GM21737 (cell line): ENCODE results near the gene PRMT7.

ENCODE experiments used
- ATAC-seq: cut with Tn5 transposase; IDR thresholded peaks from one replicate; pipeline ENCODE4 v1.9.1; 2021; ENCODE audit warnings: mild to moderate bottlenecking, moderate library complexity; ENCODE audit not compliant: unreplicated experiment

Gene PRMT7

DNA sequence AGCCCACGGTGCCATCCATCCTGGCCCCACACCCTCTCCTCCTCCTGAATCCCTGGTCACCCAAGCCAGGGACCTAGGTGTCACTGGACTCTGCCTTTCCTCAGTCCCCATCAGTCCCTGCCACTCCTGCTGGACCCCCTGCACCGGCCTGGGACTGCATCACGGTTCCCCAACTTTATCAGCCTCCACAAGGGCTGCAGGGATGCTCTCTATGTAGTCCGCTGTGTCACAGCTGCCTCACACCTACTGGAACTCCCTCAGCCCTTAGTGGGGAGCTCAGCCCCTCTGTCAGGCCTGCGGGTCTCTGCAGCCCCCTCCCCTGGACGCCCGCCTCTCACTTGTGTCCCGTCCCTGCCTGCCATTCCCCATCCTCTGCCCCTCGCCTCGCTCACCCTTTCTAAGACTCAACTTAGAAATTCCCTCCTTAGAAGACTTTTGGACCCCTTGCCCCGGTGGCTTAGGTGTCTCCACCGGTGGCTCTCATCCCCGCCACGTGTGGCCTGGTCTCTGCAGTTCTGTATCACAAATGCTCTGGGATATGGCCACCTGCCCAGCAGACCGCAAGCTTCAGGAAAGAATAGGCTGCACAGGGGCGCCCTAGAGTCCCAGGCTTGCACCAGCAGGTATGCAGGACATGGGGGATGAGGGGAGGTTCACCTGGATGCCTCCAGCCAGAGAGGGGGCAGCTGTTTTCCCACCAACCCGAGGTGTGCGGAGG, 62.9 kb downstream of the PRMT7 start:
- no peak for ATAC-seq

DNA sequence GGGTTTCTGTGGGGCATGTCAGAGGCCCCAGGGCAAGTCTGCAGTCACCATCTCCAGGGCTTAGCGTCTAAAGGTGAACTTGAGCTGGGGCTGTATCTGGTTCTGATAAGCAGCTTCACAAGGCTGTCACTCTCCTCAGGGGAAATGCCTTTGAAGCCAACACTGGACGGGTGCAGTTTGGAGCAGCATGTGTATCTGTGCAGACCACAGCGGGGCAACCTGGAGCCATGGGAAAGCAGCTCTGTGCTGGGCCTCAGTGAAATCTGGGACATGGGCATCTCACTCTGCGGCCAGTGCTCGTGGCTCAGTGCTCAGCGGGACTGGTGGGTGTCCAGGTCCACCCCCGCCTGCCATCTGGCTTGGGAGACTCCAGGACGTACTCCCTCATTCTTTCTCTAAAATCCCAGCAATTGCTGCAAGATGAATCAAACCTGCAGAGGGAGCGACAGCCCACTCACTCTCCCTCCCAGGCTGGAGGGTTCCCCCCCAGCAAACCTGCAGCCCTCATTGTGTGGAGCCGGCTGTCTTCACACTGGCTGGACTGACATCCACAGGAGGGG, 63.5 kb downstream of the PRMT7 start:
- ATAC-seq: no peak

GRCh38 chr16:68374961-68375660, 64.3 kb downstream of the PRMT7 start:
- ATAC-seq: no peak

DNA sequence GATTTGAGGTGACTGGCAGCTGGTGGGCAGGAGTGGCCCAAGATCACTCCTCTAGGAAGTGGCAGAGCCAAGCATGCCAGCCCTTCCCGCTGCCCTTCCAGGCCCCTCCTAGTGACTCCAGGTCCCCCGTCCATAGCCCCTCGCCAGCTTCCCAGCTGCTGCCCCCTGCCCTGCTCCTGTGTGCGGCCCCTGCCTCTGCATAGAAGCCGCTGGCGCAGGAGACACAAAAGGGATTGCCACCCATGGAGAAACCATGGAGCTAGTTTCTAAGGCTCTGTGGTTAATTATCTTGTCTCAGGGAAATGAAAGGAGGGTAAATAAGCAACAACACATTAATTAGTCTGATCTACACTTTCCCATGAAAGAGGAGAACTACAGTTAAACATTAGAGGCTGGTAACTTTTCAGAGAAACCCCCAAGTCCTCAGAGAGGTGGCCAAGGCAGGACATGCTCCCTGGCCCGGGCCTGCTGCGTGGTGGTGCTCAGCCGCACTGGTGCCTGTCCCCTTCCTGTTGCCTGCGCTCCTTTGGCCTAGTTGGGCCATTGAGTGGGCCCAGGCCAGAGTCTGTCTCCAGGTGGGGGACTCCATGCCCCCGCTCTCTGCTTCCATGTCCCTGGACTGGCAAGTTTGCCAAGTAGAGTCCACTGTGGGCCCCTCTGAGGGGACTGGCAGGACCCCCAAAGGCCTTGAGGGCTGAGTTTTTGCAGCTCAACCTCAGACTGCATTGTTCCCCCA, 65.2 kb downstream of the PRMT7 start:
- no peak for ATAC-seq

DNA sequence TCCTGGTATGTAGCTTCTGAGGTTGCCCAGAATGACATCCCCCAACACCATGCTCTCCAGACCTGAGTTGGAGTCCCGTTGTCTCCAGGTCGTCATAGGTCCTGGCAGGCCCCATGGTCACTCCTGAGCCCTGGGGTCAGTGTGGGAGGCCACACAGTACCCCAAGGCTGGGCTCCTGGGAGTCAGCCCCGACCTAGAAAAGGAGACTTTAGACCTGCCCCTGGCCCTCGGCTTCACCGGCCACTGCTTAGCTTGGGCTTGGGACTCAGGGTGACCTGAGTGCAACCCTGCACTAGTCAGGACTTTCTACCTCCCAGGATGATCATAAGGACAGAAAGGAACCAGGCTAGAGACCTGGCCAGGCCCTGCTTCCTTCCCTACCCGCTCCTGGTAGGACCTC, 65.8 kb downstream of the PRMT7 start:
- no peak for ATAC-seq

DNA sequence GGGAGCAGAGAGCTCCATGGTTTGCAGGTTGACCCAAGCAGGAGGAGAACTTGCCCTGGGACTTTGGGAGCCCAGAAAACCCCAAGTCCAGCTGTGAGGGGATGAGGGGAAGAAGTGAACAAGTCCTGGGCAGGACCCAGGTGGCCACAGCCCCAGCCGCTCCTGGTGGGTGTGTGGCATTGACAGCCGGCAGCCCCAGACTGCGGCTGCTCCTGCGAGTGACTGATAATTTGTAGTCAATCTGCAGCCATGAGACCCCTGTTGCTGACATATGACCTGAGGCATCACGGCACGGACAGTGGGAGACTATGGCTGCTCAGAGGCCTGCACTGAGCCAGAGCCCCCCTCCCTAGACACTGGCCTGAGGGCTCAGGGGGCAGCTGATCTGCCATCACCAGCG, 66.4 kb downstream of the PRMT7 start:
- no peak for ATAC-seq

DNA sequence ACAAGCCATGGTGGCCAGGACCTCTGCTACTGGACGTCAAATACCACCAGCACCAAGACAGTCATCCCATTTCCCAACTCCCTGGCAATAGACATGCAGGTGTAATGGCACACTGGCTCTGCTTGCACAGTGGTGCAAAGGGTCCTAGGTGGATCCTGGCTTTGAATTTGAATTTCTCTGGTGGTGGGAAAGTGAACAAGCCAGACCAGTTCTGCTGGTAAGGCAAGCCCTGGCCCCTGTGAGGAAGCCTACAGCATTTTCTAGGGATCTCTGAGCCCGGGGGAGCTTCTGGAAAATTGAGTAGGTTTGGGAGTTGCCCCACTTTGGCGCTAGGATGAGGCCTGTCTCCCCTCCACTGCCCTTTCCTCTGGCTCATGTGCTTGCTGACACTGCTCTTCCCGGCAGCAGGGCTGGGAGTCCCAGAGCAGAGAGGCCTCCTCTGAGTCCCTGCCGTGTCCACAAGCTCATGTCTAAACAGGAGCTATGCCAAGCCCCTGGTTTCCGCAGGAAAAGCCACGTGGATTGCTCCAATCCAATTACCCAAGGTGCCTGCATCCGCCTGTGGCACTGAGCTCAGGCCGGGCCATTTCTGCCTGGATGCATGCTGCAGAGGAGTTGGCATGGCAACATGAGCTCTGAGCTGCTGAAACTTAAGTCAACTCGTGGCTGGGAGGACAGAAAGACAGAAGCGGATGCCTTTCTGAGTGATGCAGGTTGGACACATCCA, 67.0 kb downstream of the PRMT7 start:
- ATAC-seq: no peak

DNA sequence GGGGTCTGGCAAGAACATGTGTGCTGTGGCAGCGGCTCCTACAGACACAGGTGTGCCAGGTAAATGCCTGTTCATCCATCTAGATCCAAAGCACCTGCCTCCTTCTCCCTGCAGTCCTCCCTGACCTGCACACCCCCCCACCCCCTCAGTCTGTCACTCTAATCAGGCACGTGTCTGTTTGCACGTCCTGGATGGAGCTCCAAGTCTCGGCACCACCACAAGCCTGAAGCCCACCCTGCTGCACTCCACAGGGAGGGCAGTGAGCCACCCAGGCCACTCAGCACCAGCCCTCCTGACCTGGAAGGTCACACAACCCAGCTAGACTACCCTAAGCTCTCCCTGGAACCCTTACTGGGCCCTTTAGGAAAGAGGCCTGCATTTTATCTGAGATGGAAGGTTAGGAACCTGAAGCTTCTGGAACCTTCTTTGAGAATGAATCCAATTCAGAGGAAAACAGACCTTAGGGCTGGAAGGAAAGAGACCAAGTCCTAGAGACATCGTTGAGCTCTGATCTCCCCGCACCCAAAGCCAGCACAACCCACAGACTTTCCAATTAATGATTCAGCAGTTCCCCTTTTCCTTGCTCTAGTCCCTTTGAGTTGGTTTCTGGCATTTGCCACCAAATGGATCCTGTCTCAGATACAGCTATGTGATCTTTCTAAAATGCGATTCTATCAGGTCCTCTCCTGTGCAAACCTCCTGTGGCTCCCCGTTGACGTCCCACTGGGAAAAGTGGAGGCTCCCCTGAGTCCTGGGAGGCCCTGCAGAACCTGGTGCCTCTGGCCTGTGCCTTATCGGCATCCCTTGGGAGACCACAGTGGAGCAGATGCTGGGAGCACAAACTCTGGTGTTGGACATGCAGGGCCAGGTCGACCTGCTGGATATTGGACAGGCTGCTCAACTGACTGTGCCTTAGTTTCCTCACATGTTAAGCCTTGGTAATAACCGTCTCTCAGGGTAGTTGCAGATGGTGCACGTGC, 67.9 kb downstream of the PRMT7 start:
- ATAC-seq: no peak

- no peak for ATAC-seq
Measured at GRCh38 chr16:68379472-68380347, 68.9 kb downstream of the PRMT7 start.

DNA sequence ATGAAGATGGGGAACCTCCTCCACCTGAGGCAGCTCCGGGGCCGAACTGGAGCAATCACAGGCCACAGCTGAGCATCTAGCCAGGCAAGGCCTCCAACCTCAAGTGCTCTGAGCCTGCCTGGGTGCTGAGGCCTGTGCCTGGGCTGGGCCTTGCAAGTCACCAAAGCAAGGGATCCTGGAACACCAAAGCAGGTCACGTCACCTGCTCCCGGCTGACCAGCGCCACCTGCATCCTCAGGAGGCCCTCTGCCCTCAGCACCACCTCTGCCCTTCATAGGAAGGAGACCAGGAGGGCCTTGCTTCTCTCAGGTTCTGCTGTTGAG, 69.5 kb downstream of the PRMT7 start:
- ATAC-seq: no peak

DNA sequence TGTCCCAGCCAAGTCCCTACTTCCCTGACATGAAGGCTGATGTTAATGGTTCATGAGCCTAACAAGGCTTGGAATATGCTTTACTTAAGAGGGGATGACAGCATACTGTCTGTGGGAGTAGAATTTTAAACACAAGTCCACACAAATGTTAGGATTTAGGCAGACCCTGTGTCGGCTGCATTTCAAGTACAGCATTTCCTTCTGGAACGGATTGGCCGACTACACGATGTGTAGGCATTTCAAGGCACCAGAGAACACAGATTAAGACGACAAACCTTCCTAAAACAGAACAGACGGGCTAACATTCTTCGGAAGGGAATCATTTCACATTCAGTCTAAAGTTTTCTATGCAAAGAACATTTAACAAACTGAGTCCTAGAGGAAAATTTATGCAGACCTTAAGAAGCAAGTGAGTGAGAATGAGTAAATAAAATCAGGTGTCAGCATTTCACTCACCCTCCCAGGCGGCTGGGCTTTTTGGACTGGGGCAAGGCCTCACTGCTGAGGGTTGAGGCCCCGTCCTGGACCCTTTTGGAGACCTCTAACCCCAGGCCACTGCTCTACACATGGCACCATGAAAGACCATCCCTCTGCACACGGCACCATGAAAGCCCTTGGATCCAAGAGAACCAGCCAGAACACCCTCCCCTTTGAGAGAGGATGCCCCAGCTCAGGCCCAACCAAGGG, 70.0 kb downstream of the PRMT7 start:
- no peak for ATAC-seq

DNA sequence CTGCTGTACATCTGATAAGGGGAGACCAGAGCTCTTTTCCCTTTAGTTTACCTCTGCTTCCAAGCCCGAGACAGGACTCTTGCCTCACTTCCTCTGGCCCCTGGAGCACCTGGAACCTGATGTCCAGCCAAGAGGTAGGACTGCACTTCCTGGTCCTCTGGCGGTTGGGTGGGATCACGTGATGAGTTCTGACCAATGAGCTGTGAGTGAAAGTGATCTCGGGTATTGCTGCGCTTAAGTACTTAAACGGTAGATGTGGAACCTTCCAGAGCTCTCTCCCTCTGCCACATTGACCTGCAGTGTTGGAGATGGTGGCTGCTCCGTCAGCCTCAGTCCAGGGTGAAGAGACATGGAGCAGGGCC, 70.5 kb downstream of the PRMT7 start:
- no peak for ATAC-seq

- ATAC-seq: no peak
Measured at GRCh38 chr16:68382296-68382718, 71.5 kb downstream of the PRMT7 start.

DNA sequence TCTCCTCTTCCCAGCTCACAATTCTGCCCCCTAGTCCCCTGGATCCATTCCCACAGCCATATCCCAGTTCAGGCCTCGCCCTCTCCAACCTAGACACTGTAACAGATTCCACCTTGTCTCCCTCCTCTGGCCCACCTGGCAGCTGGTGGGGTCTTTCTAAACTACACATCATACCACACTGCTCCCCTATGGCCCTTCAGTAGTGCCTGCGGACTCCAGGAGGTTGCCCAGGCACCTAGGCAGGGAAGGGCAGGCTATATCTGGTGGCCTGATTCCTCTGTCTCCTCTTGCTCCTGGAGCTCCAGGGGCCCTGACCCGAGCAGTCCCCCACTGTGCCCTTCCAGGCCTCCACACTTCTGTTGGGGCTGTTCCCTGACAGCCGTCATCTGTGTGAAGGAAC, 73.0 kb downstream of the PRMT7 start:
- no peak for ATAC-seq

- ATAC-seq: no peak
Measured at GRCh38 chr16:68384288-68385161, 73.7 kb downstream of the PRMT7 start.

DNA sequence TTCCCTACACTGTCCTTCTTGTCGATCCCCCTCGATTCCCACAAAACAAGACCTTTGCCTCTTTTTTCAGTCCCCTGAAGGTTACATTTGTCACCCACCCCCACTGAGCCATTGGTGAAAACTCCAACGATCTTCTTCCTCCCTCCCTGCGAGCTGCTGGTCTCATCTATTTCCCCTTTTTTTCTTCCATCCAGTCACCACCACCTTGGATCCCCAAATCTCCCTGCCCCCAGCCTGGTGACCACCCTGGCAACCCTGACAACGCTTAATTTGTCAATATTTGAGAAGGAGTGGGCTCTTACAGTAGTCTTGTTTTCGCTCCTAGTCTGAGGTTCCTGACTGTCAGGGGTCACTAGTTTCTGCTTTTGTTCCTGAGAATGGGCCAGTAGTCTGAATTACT, 74.6 kb downstream of the PRMT7 start:
- no peak for ATAC-seq

DNA sequence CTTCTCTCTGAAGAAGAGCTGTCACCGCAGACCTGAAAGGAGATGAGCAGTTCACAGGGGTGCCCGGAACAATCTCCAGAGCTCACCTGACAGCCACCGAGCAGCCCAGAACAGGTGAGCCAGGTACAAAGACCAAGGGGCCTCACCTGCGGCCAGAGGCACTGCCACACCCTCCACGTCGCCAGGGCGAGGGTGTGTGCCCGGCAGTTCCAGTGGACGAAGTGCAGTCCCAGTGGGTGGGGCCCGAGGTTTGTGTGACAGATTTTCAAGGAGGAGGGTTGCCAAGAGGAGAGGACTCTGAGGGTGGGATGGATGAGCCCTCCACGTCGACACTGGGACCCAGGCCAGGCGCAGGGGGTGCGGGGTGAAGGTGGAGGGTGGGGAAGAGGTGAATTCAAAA, 75.8 kb downstream of the PRMT7 start:
- no peak for ATAC-seq

GRCh38 chr16:68387301-68387700, 76.5 kb downstream of the PRMT7 start:
- ATAC-seq: no peak
